Esophagus muscularis mucosa (tissue), 4 donors: ENCODE results near the gene ELP1. TPM values are rescaled to one million over a fixed set of nuclear protein-coding genes. Genes with fewer than 3 reads are reported as not detected.
"Not testable (repeated sequence)": the region's sequence is repeated elsewhere in the genome, so short reads cannot be mapped to it uniquely, and the experiment has no call there.

Source experiments
- DNase-seq: peaks from one replicate; pipeline ENCODE4 v3.0.0-alpha.2; 2017; ENCODE audit errors: extremely low spot score
- H3K27ac ChIP-seq, 4 donors: fragments of 200-600 bp; sonication (generic); replicated peaks in 1 of 4; 1 replicate in 3 of 4; 2 replicates in 1 of 4; pipeline ENCODE4 v1.5.1; 2016 to 2019; ENCODE audit warnings: mild to moderate bottlenecking in 1 of 4
- H3K27me3 ChIP-seq, 4 donors: fragments of 200-600 bp; sonication (generic); one replicate each; pipeline versions ENCODE4 v1.5.1 to v1.6.0; 2016 to 2019
- H3K36me3 ChIP-seq, 4 donors: fragments of 200-600 bp; sonication (generic); one replicate each; pipeline ENCODE4 v1.5.1; 2016 to 2019
- H3K4me1 ChIP-seq, 4 donors: fragments of 200-600 bp; sonication (generic); one replicate each; pipeline ENCODE4 v1.5.1; 2016 to 2019
- H3K4me3 ChIP-seq, 4 donors: fragments of 200-600 bp; sonication (generic); 1 replicate in 2 of 4; 2 replicates in 2 of 4; pipeline ENCODE4 v1.5.1; 2016 to 2019; ENCODE audit warnings: mild to moderate bottlenecking in 4 of 4, moderate library complexity in 1 of 4
- H3K9me3 ChIP-seq, 4 donors: fragments of 200-600 bp; sonication (generic); 1 replicate in 3 of 4; 2 replicates in 1 of 4; pipeline ENCODE4 v1.5.1; 2016 to 2019
- CTCF ChIP-seq, 3 experiments: fragments of 200-600 bp in 2 of 3; fragments of 450-650 bp in 1 of 3; sonication (generic) in 2 of 3; IDR thresholded peaks; one replicate each; pipeline ENCODE4 v1.5.1; 2017 to 2019; ENCODE audit warnings: antibody characterized with exemption in 3 of 3, mild to moderate bottlenecking in 2 of 3, moderate library complexity in 1 of 3
- EP300 ChIP-seq: sonication (generic); formaldehyde crosslinking; IDR thresholded peaks from one replicate; pipeline ENCODE4 v1.6.1; 2017; ENCODE audit warnings: antibody characterized with exemption
- POLR2A ChIP-seq: fragments of 450-650 bp; IDR thresholded peaks from one replicate; pipeline ENCODE4 v1.6.1; 2017; ENCODE audit warnings: antibody characterized with exemption, moderate library complexity, mild to moderate bottlenecking, low read depth
- POLR2AphosphoS5 ChIP-seq, 2 donors: sonication (generic); formaldehyde crosslinking; IDR thresholded peaks; one replicate each; pipeline ENCODE4 v1.6.1; 2017; ENCODE audit warnings: antibody characterized with exemption in 2 of 2
- WGBS: methylation state at CpG from one replicate; pipeline ENCODE4 v1.1.5; 2018; 5-methylcytosine and 5-hydroxymethylcytosine counted together
- intact Hi-C: fragments of 100-400 bp; cut with DNase I; formaldehyde crosslinking; loops from one replicate; pipeline ENCODE4 v1.15.1; 2023
- total RNA-seq, 4 donors: library from RNA; depleted of rRNA; stranded (reverse); fragments of >200 nt; gene quantifications; one replicate each; pipeline versions ENCODE4 v1.1.0 to v1.2.1, GENCODE V29; 2016

ELP1 gene
- total RNA-seq, 4 donors from 2014 or later, result 14.1 to 16.2 (median 14.5) TPM

GRCh38 chr9:108905494-108905893, 28.4 kb downstream of the ELP1 start:
- no peak for TF ChIP-seq CTCF (IDR thresholded peaks at IDR 0.05)
- no peak for TF ChIP-seq POLR2A
- TF ChIP-seq EP300, result no peak
- TF ChIP-seq POLR2AphosphoS5 (IDR thresholded peaks at IDR 0.05), result no peak

GRCh38 chr9:108904161-108904560, 29.8 kb downstream of the ELP1 start:
- Histone ChIP-seq H3K4me1 (no peaks in the 10 kb centered on the region), H3K27me3 (no peaks in the 10 kb centered on the region), H3K4me3 (no peak overlapping the region), H3K9me3 (no peaks in the 10 kb centered on the region), H3K36me3 (peaks cover 54 to 100% (median 92%) of the 10 kb centered on the region in 4 donors), H3K27ac (no peak overlapping the region)
- TF ChIP-seq CTCF (IDR thresholded peaks at IDR 0.05) (no peak), EP300 (no peak)
- WGBS, result 92% methylated on average over 3 of the region's 3 CpGs
- intact Hi-C loops, result no loop called here
- no peak for DNase-seq

More at GRCh38 chr9:108905494-108905893, 28.4 kb downstream of the ELP1 start:
- no peaks in the 10 kb centered on the region for H3K9me3 ChIP-seq
- peaks cover 48 to 100% (median 91%) of the 10 kb centered on the region in 4 donors for H3K36me3 ChIP-seq
- WGBS, result 89% methylated on average over 2 of the region's 2 CpGs
- no peak for DNase-seq
- no peaks in the 10 kb centered on the region for H3K27me3 ChIP-seq
- no peak overlapping the region for H3K27ac ChIP-seq
- intact Hi-C loops, result no loop called here
- H3K4me1 ChIP-seq, result no peaks in the 10 kb centered on the region
- no peak overlapping the region for H3K4me3 ChIP-seq

- DNase-seq, result no peak
- H3K9me3 ChIP-seq, result no peaks in the 10 kb centered on the region
- H3K36me3 ChIP-seq, result peaks cover 59 to 100% (median 92%) of the 10 kb centered on the region in 4 donors
- H3K27me3 ChIP-seq, result no peaks in the 10 kb centered on the region
- no peaks in the 10 kb centered on the region for H3K4me1 ChIP-seq
- TF ChIP-seq POLR2AphosphoS5 (IDR thresholded peaks at IDR 0.05) (no peak), EP300 (no peak), POLR2A (no peak), CTCF (IDR thresholded peaks at IDR 0.05) (no peak)
- H3K27ac ChIP-seq, result no peak overlapping the region
- H3K4me3 ChIP-seq, result no peak overlapping the region
- WGBS, result 69% methylated on average over 2 of the region's 2 CpGs
- intact Hi-C loops, result no loop called here
Measured at GRCh38 chr9:108903420-108904103, 30.4 kb downstream of the ELP1 start.

GRCh38 chr9:108900176-108900575, 33.7 kb downstream of the ELP1 start:
- Histone ChIP-seq H3K4me3 (no peak overlapping the region), H3K9me3 (no peaks in the 10 kb centered on the region), H3K27me3 (no peaks in the 10 kb centered on the region), H3K36me3 (peaks cover 67 to 100% (median 93%) of the 10 kb centered on the region in 4 donors), H3K27ac (no peak overlapping the region), H3K4me1 (no peaks in the 10 kb centered on the region)
- WGBS, result 100% methylated on average over 5 of the region's 5 CpGs
- DNase-seq, result no peak
- intact Hi-C loops, result no loop called here
- TF ChIP-seq EP300 (no peak), CTCF (IDR thresholded peaks at IDR 0.05) (no peak), POLR2AphosphoS5 (IDR thresholded peaks at IDR 0.05) (no peak), POLR2A (no peak)

- DNase-seq, intact Hi-C loops: not testable (repeated sequence)
Measured at GRCh38 chr9:108899023-108899695, 34.8 kb downstream of the ELP1 start.

More at GRCh38 chr9:108899023-108899695, 34.8 kb downstream of the ELP1 start:
- H3K27me3 ChIP-seq, H3K9me3 ChIP-seq, H3K4me3 ChIP-seq, H3K4me1 ChIP-seq, H3K27ac ChIP-seq: not testable (repeated sequence)
- 94% methylated on average over 8 of the region's 8 CpGs for WGBS
- H3K36me3 ChIP-seq, result peaks cover 67 to 100% (median 92%) of the 10 kb centered on the region in 4 donors
